Astrocyte (in vitro differentiated cells and primary cell): ENCODE data around the gene MAX.

Experiments
- EZH2 ChIP-seq: IDR thresholded peaks from 2 replicates; pipeline ENCODE4 v1.6.1; 2012; ENCODE audit warnings: mild to moderate bottlenecking, low read length, inconsistent platforms; ENCODE audit not compliant: insufficient read depth
- TF ChIP-seq, protein P1 (sequence below): IDR thresholded peaks from 2 replicates; pipeline ENCODE4 v1.5.1; 2011; ENCODE audit warnings: low read depth, mild to moderate bottlenecking, inconsistent platforms, low read length, moderate library complexity; ENCODE audit not compliant: insufficient read depth

DNA sequence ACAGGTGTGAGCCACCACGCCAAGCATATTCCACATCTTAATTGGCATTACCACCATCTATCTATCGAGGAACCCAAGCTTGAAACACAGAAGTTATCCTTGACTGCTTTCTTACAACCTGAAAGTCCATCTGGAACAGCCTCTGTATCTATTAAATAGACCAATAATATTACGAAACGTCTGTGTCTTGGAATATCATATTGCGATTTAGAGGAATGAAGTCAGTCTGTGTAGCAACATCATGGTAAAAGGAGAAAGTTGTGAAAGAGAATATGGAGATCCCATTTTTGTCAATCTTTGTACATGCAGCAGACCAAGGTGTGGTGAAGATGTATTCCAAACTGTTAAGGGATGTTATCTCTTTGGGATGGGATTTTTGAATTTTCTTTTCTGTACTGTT is 25.8 kb upstream of the MAX start:
- TF ChIP-seq, protein P1, sequence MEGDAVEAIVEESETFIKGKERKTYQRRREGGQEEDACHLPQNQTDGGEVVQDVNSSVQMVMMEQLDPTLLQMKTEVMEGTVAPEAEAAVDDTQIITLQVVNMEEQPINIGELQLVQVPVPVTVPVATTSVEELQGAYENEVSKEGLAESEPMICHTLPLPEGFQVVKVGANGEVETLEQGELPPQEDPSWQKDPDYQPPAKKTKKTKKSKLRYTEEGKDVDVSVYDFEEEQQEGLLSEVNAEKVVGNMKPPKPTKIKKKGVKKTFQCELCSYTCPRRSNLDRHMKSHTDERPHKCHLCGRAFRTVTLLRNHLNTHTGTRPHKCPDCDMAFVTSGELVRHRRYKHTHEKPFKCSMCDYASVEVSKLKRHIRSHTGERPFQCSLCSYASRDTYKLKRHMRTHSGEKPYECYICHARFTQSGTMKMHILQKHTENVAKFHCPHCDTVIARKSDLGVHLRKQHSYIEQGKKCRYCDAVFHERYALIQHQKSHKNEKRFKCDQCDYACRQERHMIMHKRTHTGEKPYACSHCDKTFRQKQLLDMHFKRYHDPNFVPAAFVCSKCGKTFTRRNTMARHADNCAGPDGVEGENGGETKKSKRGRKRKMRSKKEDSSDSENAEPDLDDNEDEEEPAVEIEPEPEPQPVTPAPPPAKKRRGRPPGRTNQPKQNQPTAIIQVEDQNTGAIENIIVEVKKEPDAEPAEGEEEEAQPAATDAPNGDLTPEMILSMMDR = no peak
- no peak for TF ChIP-seq EZH2
